GM18909 (cell line): ENCODE measurements around the gene RAMP2.

Source experiments
- ATAC-seq: cut with Tn5 transposase; IDR thresholded peaks from one replicate; pipeline ENCODE4 v1.9.1; 2021; ENCODE audit warnings: mild to moderate bottlenecking; ENCODE audit not compliant: unreplicated experiment, poor library complexity

Gene RAMP2

GRCh38 chr17:42787266-42787665, 26.2 kb downstream of the RAMP2 start:
- no peak for ATAC-seq

- ATAC-seq, result no peak
Measured at GRCh38 chr17:42791948-42792347, 30.9 kb downstream of the RAMP2 start.

- ATAC-seq, result no peak
Measured at GRCh38 chr17:42792545-42792944, 31.5 kb downstream of the RAMP2 start.

DNA sequence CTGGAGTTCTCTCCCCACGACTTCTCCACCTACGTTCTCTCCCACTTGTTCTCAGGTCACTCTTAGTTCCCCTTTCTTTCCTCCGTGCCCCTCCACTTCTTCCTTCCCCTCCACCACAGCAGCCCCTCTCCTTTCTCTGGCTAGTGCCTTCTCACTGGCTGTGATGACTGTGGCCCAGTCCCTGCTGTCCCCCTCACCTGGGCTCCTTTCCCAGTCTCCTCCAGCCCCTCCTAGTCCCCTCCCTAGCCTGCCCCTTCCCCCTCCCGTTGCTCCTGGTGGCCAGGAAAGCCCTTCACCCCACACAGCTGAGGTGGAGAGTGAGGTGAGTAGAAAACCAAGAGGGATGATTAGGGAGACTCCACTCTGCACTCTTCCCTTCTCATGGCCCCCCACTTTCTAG, 34.0 kb downstream of the RAMP2 start:
- no peak for ATAC-seq

DNA sequence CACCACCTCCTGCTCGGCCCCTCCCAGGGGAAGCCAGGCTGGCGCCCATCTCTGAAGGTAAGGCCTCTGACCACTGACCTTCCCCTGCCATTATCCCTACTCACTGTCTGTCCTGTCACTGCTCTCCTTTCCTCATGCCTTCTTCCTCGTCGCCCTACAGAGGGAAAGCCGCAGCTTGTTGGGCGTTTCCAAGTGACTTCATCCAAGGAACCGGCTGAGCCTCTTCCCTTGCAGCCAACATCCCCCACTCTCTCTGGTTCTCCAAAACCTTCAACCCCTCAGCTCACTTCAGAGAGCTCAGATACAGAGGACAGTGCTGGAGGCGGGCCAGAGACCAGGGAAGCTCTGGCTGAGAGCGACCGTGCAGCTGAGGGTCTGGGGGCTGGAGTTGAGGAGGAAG, 34.4 kb downstream of the RAMP2 start:
- no peak for ATAC-seq

DNA sequence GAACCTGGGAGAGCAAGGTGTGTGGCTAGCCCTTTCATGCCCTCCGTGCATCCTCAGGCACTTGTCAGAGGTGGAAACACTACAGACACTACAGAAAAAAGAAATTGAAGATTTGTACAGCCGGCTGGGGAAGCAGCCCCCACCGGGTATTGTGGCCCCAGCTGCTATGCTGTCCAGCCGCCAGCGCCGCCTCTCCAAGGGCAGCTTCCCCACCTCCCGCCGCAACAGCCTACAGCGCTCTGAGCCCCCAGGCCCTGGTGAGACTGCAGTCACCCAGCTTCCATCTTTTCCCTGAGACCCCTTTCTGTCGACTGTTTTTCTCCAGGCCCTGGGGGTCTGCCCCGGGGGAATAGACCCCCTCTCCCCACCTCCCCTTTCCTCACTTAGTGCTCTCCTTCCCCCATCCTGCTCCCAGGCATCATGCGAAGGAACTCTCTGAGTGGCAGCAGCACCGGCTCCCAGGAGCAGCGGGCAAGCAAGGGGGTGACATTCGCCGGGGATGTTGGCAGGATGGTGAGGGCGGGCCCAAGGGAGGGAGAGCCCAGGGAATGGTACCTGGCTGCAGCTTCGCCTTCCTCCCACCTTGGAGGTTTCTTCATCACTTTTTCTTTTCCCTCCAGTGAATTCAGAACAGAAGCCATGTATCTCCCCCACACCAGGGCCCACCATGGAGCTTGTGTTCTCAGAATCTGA, 35.2 kb downstream of the RAMP2 start:
- no peak for ATAC-seq

GRCh38 chr17:42797067-42798007, 36.3 kb downstream of the RAMP2 start:
- no peak for ATAC-seq

DNA sequence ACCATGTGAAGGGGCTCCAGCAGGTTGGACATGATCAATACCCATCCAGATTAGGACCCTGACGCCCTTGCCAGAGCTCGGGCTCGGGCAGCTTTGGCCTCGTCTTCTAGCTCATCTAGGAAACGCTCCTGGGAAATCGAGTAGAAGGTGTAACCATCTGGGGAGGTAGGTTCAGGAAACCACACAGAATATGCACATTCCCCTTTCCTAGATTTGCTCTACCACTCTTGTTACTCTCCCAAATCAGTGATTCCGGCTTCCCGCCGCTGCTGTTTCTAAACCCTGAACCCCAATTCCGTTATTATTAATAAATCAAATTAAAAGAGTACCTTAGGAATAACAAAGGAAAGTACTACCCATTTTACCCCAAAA, 37.0 kb downstream of the RAMP2 start:
- no peak for ATAC-seq

- ATAC-seq, result peak; percentile 70
Measured at GRCh38 chr17:42798383-42799380, 37.7 kb downstream of the RAMP2 start, which contains the start of the genes CNTD1 and COA3. Gene CNTD1 (plus strand): TSS chr17:42798861. CDS start chr17:42799068, 207 bp downstream. Gene COA3 (minus strand): TSS chr17:42798704. CDS start chr17:42798681, 23 bp downstream.

DNA sequence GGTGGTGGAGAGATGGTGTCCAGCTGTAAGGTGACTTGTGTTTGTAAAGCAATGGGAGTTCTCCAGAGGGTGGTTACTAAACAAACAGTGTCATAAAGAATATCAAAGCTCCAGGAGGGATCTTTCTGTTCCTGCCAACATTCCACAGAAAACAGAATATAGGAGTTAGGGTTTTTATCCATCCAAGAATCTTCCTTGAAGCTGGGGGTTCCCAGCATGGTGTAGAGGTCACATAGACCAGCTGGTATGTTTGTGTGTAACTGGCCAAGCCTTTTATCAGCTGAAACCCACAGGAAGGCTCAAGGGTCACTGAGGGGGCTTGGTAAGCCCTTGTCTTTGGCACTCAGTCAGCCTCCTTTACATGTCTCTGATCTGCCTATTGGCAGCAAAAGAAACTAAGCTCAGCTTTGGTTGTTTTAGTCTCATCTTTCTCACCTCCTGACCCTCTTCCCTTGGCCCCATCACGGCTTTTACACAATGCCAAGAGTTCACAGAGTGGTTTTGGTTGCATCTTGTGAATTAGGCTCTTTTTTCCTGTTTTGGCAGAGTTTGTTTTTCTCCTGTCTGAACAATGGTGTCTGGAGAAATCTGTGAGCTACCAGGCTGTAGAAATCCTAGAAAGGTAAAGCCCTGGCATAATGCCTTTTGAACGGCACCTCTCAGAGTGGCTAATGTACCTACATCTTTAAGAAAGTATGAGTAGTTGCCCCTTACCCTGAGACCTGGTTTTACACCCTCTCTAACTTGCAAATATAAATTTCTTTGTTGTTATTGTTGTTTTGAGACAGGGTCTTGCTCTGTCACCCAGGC, 42.3 kb downstream of the RAMP2 start:
- no peak for ATAC-seq

- no peak for ATAC-seq
Measured at GRCh38 chr17:42804918-42805367, 43.9 kb downstream of the RAMP2 start.

DNA sequence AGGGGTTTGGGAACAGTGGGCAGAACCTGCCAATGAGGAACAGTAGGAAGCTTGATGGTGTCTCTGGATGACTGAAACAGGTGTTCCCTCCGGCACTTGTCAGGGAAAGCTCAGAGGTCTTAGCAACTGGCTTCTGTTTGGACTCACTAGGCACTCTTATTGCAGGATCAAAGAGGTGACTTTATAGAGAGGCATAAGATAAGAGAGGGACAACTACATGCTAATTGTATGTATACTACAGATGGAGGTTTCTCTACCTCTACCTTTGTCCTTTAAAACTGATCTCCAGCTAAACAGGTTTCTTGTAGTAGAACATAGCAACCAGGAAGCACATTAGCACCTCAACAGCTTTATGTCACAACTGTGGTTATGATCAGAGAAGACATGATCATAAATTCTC, 45.2 kb downstream of the RAMP2 start:
- no peak for ATAC-seq

DNA sequence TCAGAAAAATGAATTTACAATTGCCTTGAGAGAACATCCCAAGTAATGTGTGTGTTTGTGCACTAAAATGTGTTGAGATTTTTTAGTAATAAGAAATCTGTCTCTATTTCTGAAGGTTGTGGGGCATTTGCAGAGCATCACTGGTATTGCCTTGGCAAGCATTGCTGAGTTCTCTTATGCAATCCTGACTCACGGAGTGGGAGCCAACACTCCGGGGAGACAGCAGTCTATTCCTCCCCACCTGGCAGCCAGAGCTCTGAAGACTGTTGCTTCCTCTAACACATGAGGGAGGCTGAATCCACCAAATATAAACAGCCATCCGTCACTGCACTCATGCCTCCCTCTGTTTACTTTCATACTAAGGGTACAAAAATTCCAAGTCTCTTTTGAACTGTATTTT, 48.2 kb downstream of the RAMP2 start:
- ATAC-seq, result no peak
